HG03575 (cell line): ENCODE data around the gene MYDGF.

Experiments
- ATAC-seq: cut with Tn5 transposase; IDR thresholded peaks from one replicate; pipeline ENCODE4 v1.9.1; 2021; ENCODE audit not compliant: unreplicated experiment, insufficient number of reproducible peaks, low FRiP score; ENCODE audit errors: extremely low read depth

Gene MYDGF

GRCh38 chr19:4622695-4623421, 47.3 kb downstream of the MYDGF start:
- no peak for ATAC-seq

DNA sequence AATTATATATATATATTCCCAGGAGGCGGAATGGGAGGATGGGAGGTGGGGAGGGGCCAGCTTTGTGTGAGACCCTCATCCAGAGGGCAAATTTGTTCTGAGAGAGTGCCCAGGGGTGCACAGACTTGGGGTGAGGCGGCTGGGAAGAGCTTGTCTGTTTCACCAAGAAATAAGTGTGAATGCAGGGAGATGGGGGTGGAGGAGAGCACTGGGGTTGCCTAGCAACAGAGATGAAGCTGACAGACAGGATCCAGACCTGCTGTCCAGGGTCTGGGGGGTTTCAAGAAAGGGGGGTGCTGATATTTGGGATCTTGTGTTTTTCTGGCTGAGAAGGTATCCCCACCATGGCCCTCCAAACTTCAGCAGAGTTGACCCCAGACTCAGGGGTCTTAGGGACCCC, 49.5 kb downstream of the MYDGF start:
- no peak for ATAC-seq

GRCh38 chr19:4619668-4620294, 50.4 kb downstream of the MYDGF start:
- ATAC-seq, result no peak

DNA sequence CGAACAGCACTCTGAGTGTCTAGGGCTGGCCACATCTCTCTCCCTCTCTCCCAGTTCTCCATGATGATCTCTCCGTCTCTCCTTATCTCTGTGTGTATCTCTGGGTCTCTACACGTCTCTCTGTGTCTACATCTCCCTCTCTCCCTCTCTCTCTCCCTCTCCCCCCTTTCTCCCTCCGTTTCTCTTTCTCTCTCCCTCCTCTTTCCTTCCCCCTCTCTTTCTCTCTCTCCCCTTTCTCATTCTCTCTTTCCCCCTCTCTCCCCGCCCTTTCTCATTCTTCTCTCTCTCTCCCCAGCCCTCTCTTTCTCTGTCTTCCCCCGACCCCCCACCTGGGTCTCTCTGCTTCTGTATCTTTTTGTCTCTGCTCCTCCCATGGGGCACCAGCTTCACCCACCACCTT, 52.1 kb downstream of the MYDGF start:
- no peak for ATAC-seq

- ATAC-seq, result no peak
Measured at GRCh38 chr19:4613254-4613751, 56.8 kb downstream of the MYDGF start.

DNA sequence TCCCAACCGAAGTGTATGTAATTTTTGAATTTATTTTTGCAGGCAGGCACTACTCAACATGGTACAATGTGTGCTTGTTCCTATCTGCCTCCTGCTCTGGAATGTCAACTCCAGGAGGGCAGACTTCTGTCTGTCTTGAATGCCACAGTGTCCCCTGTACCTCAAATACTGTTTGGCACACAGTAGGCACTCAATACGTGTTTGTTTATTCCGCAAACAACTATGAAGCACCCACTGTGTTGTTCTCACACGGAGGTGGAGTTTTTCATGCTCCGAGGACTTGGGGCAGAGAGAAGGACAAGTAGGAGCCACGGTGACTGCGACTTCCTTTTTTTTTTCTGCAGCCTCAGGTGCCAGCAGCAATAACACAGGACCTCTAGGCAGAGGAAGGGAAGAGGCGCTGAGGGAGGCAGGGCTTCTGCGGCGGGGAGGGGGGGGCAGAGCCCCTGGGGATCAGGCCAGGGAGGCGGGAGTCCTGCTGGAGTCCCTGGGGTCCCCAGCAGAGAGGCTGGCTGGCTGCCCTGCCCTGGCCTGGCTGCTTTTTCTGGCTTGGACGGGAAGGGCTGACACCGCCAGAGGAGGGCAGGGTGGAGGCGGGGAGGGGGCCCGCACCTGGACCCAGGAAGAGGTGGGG, 60.1 kb downstream of the MYDGF start:
- no peak for ATAC-seq
